Fibroblast of lung (primary cell): ENCODE results near the gene MS4A4A. TPM values are rescaled to one million over a fixed set of nuclear protein-coding genes. Genes with fewer than 3 reads are reported as not detected.

Experiments
- DNase-seq, 2 donors: peaks; one replicate each; pipeline versions ENCODE4 v3.0.0 to v3.0.0-alpha.2; 2010; ENCODE audit warnings: low read depth in 2 of 2
- H2AFZ ChIP-seq: 2 replicates; pipeline ENCODE4 v1.5.1; 2012; ENCODE audit warnings: low read length, control low read depth, inconsistent platforms
- H3K27ac ChIP-seq: 2 replicates; pipeline ENCODE4 v1.5.1; 2011; ENCODE audit warnings: low read length, control low read depth; ENCODE audit not compliant: insufficient read depth
- H3K27me3 ChIP-seq: 2 replicates; pipeline ENCODE4 v1.5.1; 2011; ENCODE audit warnings: mild to moderate bottlenecking, low read length; ENCODE audit not compliant: control insufficient read depth, insufficient read depth
- H3K36me3 ChIP-seq: 2 replicates; pipeline ENCODE4 v1.5.1; 2011; ENCODE audit warnings: low read length; ENCODE audit not compliant: control insufficient read depth, insufficient read depth
- H3K4me1 ChIP-seq: 2 replicates; pipeline ENCODE4 v1.5.1; 2011; ENCODE audit warnings: low read length; ENCODE audit not compliant: control insufficient read depth, insufficient read depth; ENCODE audit errors: extremely low read depth
- H3K4me2 ChIP-seq: 2 replicates; pipeline ENCODE4 v1.5.1; 2011; ENCODE audit warnings: low read length, control low read depth; ENCODE audit not compliant: insufficient read depth; ENCODE audit errors: extremely low read depth
- H3K4me3 ChIP-seq, 4 experiments: fragments of 200-600 bp in 1 of 4; sonication (generic) in 1 of 4; replicated peaks in 1 of 4; 2 replicates each; pipeline ENCODE4 v1.5.1; 2011 to 2016; ENCODE audit warnings: low read length in 4 of 4, low read depth in 3 of 4, mild to moderate bottlenecking in 3 of 4, control low read depth in 2 of 4, inconsistent platforms in 1 of 4, mixed read lengths in 1 of 4; ENCODE audit not compliant: insufficient read depth in 1 of 4; ENCODE audit errors: control extremely low read depth in 1 of 4
- H3K79me2 ChIP-seq: 2 replicates; pipeline ENCODE4 v1.5.1; 2012; ENCODE audit warnings: mild to moderate bottlenecking, low read length, inconsistent platforms; ENCODE audit not compliant: control insufficient read depth, insufficient read depth
- H3K9ac ChIP-seq: 2 replicates; pipeline ENCODE4 v1.5.1; 2011; ENCODE audit warnings: mild to moderate bottlenecking, low read length, control low read depth; ENCODE audit not compliant: insufficient read depth
- H3K9me3 ChIP-seq: 2 replicates; pipeline ENCODE4 v1.5.1; 2012; ENCODE audit warnings: low read depth, low read length; ENCODE audit not compliant: control insufficient read depth, insufficient read depth
- H4K20me1 ChIP-seq: 2 replicates; pipeline ENCODE4 v1.5.1; 2011; ENCODE audit warnings: low read length; ENCODE audit not compliant: control insufficient read depth, insufficient read depth; ENCODE audit errors: extremely low read depth
- CTCF ChIP-seq, 2 donors: IDR thresholded peaks in 1 of 2; conservative IDR thresholded peaks in 1 of 2; 1 replicate in 1 of 2; 2 replicates in 1 of 2; pipeline ENCODE4 v1.5.1; 2011 to 2012; ENCODE audit warnings: low read length in 2 of 2, control low read depth in 1 of 2, inconsistent platforms in 1 of 2, low read depth in 1 of 2, mild to moderate bottlenecking in 1 of 2
- EZH2 ChIP-seq: IDR thresholded peaks from 2 replicates; pipeline ENCODE4 v1.5.1; 2012; ENCODE audit warnings: low read length, control low read depth, mild to moderate bottlenecking; ENCODE audit errors: missing control alignments
- polyA minus RNA-seq: library from RNA; depleted of rRNA, polyadenylated mRNA; stranded (reverse); fragments of >200 nt; gene quantifications from 2 replicates; pipeline ENCODE4 v1.2.3, GENCODE V29; 2011; ENCODE audit warnings: low replicate concordance
- polyA plus RNA-seq, 2 donors: library from polyadenylated mRNA; depleted of rRNA in 1 of 2; stranded (reverse) in 1 of 2; unstranded in 1 of 2; fragments of >200 nt; gene quantifications; 2 replicates each; pipeline ENCODE4 v1.2.1, GENCODE V29; 2011 to 2012; ENCODE audit warnings: missing spikeins in 1 of 2
- total RNA-seq: library from RNA; depleted of rRNA; stranded (reverse); fragments of >200 nt; gene quantifications from 2 replicates; pipeline ENCODE4 v1.2.1, GENCODE V29; 2014

Gene MS4A4A
- not detected in 2 replicates for total RNA-seq
- polyA plus RNA-seq, result not detected in 2 replicates
- not detected in 2 replicates for polyA plus RNA-seq (2012)
- not detected in 2 replicates for polyA minus RNA-seq

DNA sequence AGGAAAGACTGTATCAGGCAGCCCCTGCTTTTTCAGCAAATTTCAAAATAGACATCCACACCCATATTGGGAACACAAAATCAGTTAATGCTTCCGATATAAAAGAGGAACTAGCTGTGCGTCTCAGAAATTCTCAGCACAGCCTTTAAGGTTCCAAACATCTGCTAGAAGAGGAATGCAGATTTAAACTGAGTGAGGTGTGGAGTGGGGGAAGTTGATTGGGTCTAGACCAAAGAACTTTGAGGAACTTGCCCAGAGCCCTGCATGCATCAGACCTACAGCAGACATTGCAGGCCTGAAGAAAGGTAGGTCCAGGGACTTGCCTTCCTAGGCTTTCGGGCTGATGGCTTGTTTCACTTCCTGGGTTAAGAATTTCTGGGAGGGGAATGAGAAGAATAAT, at the start of gene MS4A4A:
MS4A4A (plus strand) TSS at position 255 of the 400 bp plus-strand sequence; CDS start at position 265, 10 bp downstream.
- DNase-seq, result no peak
- Histone ChIP-seq H2AFZ (no peak within 1 kb of the TSS), H3K4me1 (no peaks in the 10 kb centered on the region), H3K4me3 (no peak within 1 kb of the TSS), H3K79me2 (no peaks in the 10 kb centered on the region), H3K36me3 (no peaks in the 10 kb centered on the region), H4K20me1 (no peaks in the 10 kb centered on the region), H3K9ac (no peak within 1 kb of the TSS), H3K27ac (no peak within 1 kb of the TSS), H3K27me3 (no peaks in the 10 kb centered on the region), H3K9me3 (no peaks in the 10 kb centered on the region), H3K4me2 (no peak within 1 kb of the TSS)
- TF ChIP-seq EZH2 (no peak), CTCF (conservative IDR thresholded peaks at IDR 0.05 in 1 of 2, IDR thresholded peaks at IDR 0.05 in 1 of 2; ENCODE audit: low read depth in 1 of 2, low read length in 2 of 2) (no peak)

- Histone ChIP-seq H3K27ac (no peak overlapping the region), H4K20me1 (no peaks in the 10 kb centered on the region), H3K36me3 (no peaks in the 10 kb centered on the region), H3K4me1 (no peaks in the 10 kb centered on the region), H3K27me3 (no peaks in the 10 kb centered on the region), H3K79me2 (no peaks in the 10 kb centered on the region), H3K9ac (no peak overlapping the region), H3K4me3 (no peak overlapping the region), H3K9me3 (no peaks in the 10 kb centered on the region), H3K4me2 (no peak overlapping the region), H2AFZ (no peak overlapping the region)
- no peak for DNase-seq
- TF ChIP-seq CTCF (conservative IDR thresholded peaks at IDR 0.05 in 1 of 2, IDR thresholded peaks at IDR 0.05 in 1 of 2; ENCODE audit: low read depth in 1 of 2, low read length in 2 of 2) (no peak), EZH2 (no peak)
These were observed 49.8 kb upstream of the MS4A4A start for GRCh38 chr11:60230681-60231080.

- no peaks in the 10 kb centered on the region for H4K20me1 ChIP-seq
- no peak overlapping the region for H2AFZ ChIP-seq
- no peak overlapping the region for H3K27ac ChIP-seq
- TF ChIP-seq CTCF (conservative IDR thresholded peaks at IDR 0.05 in 1 of 2, IDR thresholded peaks at IDR 0.05 in 1 of 2; ENCODE audit: low read depth in 1 of 2, low read length in 2 of 2) (no peak), EZH2 (no peak)
- no peaks in the 10 kb centered on the region for H3K4me1 ChIP-seq
- H3K4me3 ChIP-seq, result no peak overlapping the region
- no peaks in the 10 kb centered on the region for H3K9me3 ChIP-seq
- H3K9ac ChIP-seq, result no peak overlapping the region
- DNase-seq, result no peak
- no peaks in the 10 kb centered on the region for H3K36me3 ChIP-seq
- no peaks in the 10 kb centered on the region for H3K79me2 ChIP-seq
- H3K27me3 ChIP-seq, result no peaks in the 10 kb centered on the region
- no peak overlapping the region for H3K4me2 ChIP-seq
These were observed 45.1 kb upstream of the MS4A4A start for GRCh38 chr11:60235321-60235720.
